GM12872 (cell line): ENCODE data around the gene SESN1.

Source experiments
- TF ChIP-seq, protein P1 (sequence below): IDR thresholded peaks from 3 replicates; pipeline ENCODE4 v1.5.1; 2011; ENCODE audit warnings: low read depth, mild to moderate bottlenecking, low read length, moderate library complexity; ENCODE audit not compliant: insufficient read depth

The SESN1 gene

DNA sequence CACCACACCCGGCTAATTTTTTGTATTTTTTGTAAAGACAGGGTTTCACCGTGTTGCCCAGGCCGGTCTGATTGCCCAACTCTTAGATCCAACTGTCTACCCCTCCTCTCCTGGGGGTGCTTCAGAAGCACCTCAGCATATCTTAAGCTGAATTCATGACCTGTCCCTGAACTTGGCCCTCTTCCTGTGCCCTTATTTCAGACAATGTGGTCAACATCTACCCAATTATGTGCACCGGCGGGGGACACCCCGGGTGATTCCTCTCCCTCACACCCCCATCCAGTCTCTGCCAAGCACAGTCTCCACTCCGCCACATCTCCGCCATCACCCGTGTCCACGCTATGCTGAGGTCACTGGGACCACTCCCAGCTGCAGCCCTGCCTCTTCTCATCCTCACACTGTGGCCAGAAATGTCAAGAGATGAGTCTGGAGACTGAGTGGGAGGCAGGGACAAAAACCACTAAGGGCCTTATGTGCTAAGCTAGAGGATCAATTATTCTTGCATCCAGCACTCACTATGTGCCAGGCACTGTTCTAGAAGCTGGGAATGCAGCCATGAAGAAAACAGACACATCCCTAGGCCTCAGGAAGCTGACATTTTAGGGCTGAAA, 134.6 kb downstream of the SESN1 start:
- TF ChIP-seq, protein P1, sequence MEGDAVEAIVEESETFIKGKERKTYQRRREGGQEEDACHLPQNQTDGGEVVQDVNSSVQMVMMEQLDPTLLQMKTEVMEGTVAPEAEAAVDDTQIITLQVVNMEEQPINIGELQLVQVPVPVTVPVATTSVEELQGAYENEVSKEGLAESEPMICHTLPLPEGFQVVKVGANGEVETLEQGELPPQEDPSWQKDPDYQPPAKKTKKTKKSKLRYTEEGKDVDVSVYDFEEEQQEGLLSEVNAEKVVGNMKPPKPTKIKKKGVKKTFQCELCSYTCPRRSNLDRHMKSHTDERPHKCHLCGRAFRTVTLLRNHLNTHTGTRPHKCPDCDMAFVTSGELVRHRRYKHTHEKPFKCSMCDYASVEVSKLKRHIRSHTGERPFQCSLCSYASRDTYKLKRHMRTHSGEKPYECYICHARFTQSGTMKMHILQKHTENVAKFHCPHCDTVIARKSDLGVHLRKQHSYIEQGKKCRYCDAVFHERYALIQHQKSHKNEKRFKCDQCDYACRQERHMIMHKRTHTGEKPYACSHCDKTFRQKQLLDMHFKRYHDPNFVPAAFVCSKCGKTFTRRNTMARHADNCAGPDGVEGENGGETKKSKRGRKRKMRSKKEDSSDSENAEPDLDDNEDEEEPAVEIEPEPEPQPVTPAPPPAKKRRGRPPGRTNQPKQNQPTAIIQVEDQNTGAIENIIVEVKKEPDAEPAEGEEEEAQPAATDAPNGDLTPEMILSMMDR: no peak

DNA sequence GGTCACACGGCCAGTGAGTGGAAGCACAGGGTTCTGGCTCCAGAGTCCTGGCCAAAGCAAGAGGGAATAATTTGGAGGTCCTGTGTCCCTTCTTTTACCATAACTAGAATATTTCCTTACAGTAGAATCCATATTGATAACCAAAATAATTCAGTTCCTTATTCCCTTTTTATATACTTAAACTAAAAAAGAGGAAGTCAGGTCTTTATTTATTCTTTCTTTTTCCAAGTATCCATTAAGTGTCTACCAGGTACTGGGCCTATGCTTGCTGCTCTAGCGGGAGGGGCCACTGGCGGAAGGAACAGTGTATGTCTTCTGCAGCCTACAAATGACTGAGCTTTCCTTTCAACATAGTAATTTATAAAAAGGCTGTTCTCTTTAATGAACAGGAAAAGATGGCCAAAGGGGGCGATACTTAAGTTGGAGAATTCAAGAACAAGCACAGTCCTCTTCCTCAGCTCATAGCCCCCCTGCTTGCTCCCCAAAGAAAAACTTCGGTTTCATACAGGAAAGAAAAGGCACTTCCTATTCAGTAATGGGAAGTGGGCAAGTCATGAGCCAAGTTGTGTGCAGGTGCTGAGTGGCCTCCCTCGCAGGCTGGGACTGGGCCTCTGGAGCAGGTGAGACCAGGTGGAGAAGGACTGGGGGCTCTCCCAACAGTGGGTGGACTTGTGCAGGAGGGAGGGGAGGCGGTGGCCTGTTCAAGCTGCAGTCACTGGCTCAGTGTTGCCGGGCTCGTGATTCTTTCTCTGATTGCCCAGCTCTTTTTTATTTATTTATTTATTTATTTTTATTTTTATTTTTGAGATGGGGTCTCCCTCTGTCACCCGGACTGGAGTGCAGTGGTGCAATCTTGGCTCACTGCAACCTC, 135.5 kb downstream of the SESN1 start:
- TF ChIP-seq, protein P1: no peak

DNA sequence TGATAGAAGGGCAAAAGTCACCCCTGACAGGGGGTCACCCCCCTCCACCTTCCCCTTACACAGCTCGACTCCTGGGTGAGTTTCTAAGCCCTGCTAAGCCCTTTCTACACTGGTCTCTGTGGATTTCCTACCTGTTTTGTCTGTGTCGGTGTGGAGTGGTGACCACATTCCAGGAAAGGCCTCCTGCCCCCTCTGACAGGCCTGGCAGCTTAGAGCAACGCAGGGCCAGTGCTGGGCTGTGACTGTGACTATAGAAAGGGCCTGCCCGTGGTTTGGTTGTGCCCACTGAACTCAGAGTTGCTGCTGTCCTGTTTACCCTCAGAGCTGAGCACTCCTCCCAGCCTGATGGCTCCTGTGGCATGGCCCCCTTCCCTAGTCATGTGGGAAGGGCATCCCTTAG, 137.4 kb downstream of the SESN1 start:
- TF ChIP-seq, protein P1: no peak

DNA sequence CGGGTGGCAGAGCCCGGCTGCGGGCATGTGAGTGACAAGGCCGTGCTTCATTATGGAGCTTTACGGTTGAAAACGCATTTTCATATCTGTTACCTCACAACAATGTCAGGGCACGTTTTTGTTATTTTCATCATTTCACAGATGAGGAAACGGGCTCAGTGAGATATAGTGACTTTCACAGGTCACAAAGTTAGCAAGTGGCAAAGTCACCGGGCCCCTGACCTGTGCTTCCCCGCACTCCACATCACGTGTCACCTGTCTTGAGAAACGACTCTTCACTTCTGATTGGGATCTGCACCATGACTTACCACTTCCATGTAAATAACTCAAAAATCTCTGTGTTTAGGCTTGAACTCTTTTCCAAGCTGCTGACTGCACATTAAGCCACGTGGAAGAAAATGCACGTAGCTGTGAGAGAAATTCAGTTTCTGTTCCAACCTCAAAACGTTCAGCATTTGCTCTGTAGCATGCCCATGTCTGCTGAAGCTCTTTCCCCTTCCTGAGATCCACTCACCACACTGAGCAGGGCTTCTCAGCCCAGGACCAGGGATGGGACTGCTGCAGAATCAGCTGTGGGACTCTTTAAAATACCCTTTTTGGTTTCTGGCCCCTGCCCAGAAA, 139.2 kb downstream of the SESN1 start:
- TF ChIP-seq, protein P1: no peak

DNA sequence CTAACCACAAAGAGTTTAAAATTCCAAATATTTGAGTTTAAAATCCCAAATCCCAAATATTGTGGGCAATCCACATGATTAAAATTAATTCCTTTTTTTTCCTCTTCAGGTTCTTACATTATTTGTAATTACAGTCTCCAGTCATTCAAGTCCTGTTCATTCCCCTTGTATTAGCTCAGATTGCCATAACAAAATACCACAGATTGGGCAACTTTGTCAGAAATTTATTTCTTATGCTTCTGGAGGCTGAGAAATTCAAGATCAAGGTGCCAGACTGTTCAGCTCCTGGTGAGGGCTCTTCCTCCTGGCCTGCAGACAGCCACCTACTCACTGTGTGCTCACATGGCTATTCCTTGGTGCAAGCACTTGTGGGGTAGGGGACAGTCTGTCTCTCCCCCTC, 141.0 kb downstream of the SESN1 start:
- TF ChIP-seq, protein P1: no peak

DNA sequence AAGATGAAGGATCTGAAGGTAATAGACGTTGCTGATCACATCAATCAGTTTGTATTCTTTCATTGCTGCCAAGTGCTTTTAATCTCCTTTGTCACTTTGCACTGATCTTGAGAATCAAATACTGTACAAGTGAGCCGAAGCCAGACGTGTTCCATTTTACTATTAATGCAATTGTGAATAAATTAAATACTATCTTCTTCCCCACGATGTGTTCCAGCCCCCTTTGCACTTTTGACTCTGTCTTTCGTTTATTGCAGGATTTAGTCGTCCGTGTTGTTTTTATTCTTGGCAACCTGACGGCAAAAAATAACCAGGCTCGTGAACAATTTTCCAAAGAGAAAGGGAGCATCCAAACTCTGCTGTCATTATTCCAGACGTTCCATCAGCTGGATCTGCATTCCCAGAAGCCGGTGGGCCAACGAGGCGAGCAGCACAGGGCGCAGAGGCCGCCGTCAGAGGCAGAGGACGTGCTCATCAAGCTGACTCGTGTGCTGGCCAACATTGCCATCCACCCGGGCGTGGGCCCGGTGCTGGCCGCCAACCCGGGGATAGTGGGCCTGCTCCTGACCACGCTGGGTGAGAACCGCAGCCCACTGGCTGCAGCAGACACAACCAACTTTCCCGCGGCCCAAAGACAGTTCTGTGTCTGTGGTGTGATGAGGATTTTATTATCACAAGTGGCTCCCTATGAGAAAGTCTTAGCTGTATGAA, 141.7 kb downstream of the SESN1 start:
- TF ChIP-seq, protein P1: no peak
